SU-DHL-6 (cell line): ENCODE results near the gene PDZRN3.

Experiments used
- H2AFZ ChIP-seq: fragments of 200-600 bp; sonication (generic); 2 replicates; pipeline ENCODE4 v1.6.1; 2014; ENCODE audit warnings: low read depth, mild to moderate bottlenecking, moderate library complexity, mixed read lengths, antibody characterized with exemption, low read length; ENCODE audit not compliant: severe bottlenecking
- H3F3A ChIP-seq: fragments of 200-600 bp; shearing (Covaris generic); 2 replicates; pipeline ENCODE4 v1.6.0; 2016; ENCODE audit warnings: antibody characterized with exemption, mild to moderate bottlenecking; ENCODE audit not compliant: insufficient read depth
- H3K27ac ChIP-seq: fragments of 200-600 bp; sonication (generic); 2 replicates; pipeline ENCODE4 v1.5.1; 2016; ENCODE audit warnings: low read depth, mild to moderate bottlenecking, low read length, moderate library complexity, mixed read lengths
- H3K27me3 ChIP-seq: fragments of 200-600 bp; sonication (generic), shearing (Covaris generic); 2 replicates; pipeline ENCODE4 v1.6.0; 2014; ENCODE audit warnings: mild to moderate bottlenecking, low read length
- H3K36me3 ChIP-seq: fragments of 200-600 bp; sonication (generic); 2 replicates; pipeline ENCODE4 v1.6.1; 2014; ENCODE audit warnings: mild to moderate bottlenecking, low read length, mixed read lengths
- H3K4me2 ChIP-seq: fragments of 300-600, 200-600 bp; shearing (Covaris generic), sonication (generic); 2 replicates; pipeline ENCODE4 v1.6.0; 2014; ENCODE audit warnings: low read length, low read depth, mild to moderate bottlenecking; ENCODE audit not compliant: poor library complexity, severe bottlenecking
- H3K4me3 ChIP-seq: fragments of 200-600 bp; sonication (generic); 2 replicates; pipeline ENCODE4 v1.5.1; 2014; ENCODE audit warnings: antibody characterized with exemption, low read length, mild to moderate bottlenecking, mixed read lengths; ENCODE audit not compliant: insufficient read depth, poor library complexity, severe bottlenecking
- H3K79me2 ChIP-seq: fragments of 200-600 bp; sonication (generic); 2 replicates; pipeline ENCODE4 v1.6.1; 2014; ENCODE audit warnings: mild to moderate bottlenecking, low read length, moderate library complexity; ENCODE audit not compliant: insufficient read depth
- H3K9ac ChIP-seq: fragments of 200-600 bp; sonication (generic); 2 replicates; pipeline ENCODE4 v1.7.0; 2014; ENCODE audit warnings: mild to moderate bottlenecking, low read length
- H3K9me2 ChIP-seq: fragments of 200-600 bp; sonication (generic); replicated peaks from 2 replicates; pipeline ENCODE4 v1.6.1; 2014; ENCODE audit warnings: low read length; ENCODE audit not compliant: insufficient read depth
- H3K9me3 ChIP-seq: fragments of 200-600 bp; sonication (generic); 2 replicates; pipeline ENCODE4 v1.6.1; 2014; ENCODE audit warnings: low read length, mixed read lengths; ENCODE audit not compliant: insufficient read depth
- H4K20me1 ChIP-seq: fragments of 200-600 bp; sonication (generic); 2 replicates; pipeline ENCODE4 v1.6.1; 2014; ENCODE audit warnings: low read depth, mild to moderate bottlenecking, antibody characterized with exemption, low read length, moderate library complexity, mixed read lengths
- EZH2phosphoT487 ChIP-seq: fragments of 200-600 bp; sonication (generic), shearing (Covaris generic); conservative IDR thresholded peaks from 2 replicates; pipeline ENCODE4 v1.6.1; 2018; ENCODE audit warnings: mild to moderate bottlenecking, antibody characterized with exemption, low read length, moderate library complexity, mixed read lengths
- TF ChIP-seq, protein P1 (sequence below): fragments of 200-600 bp; sonication (generic); IDR thresholded peaks from one replicate; pipeline ENCODE4 v1.5.1; 2017; ENCODE audit warnings: antibody characterized with exemption, mild to moderate bottlenecking, low read length, moderate library complexity; ENCODE audit not compliant: insufficient read depth, poor library complexity, severe bottlenecking

Gene PDZRN3

DNA sequence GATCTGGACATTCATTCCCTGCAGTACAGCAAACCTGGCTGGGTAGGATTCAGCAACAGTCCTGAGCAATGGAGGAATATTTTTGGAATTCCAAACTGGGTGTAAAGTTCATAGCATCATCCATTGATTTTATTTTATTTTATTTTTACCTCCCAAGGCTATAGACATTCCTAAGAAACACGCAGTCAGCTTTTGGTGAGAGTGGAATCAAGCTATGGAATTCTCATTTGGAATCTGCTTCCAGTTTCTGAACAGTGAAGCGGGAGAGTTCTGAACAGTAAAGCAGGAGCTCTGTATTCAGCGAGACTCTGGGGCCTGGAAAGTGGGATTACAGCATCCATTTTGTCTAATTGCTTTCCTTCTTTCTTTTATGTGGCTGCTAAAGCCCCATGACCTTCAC, 1.4 kb upstream of the PDZRN3 start:
- H3K79me2 ChIP-seq: no peaks in the 10 kb centered on the region
- no peaks in the 10 kb centered on the region for H3K9me3 ChIP-seq
- no peaks in the 10 kb centered on the region for H4K20me1 ChIP-seq
- H3K9ac ChIP-seq: no peak overlapping the region
- H3K4me3 ChIP-seq: no peak overlapping the region
- H3K9me2 ChIP-seq: no peaks in the 10 kb centered on the region
- no peaks in the 10 kb centered on the region for H3F3A ChIP-seq
- TF ChIP-seq EZH2phosphoT487: no peak
- TF ChIP-seq, protein P1, sequence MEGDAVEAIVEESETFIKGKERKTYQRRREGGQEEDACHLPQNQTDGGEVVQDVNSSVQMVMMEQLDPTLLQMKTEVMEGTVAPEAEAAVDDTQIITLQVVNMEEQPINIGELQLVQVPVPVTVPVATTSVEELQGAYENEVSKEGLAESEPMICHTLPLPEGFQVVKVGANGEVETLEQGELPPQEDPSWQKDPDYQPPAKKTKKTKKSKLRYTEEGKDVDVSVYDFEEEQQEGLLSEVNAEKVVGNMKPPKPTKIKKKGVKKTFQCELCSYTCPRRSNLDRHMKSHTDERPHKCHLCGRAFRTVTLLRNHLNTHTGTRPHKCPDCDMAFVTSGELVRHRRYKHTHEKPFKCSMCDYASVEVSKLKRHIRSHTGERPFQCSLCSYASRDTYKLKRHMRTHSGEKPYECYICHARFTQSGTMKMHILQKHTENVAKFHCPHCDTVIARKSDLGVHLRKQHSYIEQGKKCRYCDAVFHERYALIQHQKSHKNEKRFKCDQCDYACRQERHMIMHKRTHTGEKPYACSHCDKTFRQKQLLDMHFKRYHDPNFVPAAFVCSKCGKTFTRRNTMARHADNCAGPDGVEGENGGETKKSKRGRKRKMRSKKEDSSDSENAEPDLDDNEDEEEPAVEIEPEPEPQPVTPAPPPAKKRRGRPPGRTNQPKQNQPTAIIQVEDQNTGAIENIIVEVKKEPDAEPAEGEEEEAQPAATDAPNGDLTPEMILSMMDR: no peak
- H3K36me3 ChIP-seq: no peaks in the 10 kb centered on the region
- no peaks in the 10 kb centered on the region for H3K27me3 ChIP-seq
- H2AFZ ChIP-seq: no peak overlapping the region
- H3K4me2 ChIP-seq: no peak overlapping the region
- H3K27ac ChIP-seq: no peak overlapping the region

DNA sequence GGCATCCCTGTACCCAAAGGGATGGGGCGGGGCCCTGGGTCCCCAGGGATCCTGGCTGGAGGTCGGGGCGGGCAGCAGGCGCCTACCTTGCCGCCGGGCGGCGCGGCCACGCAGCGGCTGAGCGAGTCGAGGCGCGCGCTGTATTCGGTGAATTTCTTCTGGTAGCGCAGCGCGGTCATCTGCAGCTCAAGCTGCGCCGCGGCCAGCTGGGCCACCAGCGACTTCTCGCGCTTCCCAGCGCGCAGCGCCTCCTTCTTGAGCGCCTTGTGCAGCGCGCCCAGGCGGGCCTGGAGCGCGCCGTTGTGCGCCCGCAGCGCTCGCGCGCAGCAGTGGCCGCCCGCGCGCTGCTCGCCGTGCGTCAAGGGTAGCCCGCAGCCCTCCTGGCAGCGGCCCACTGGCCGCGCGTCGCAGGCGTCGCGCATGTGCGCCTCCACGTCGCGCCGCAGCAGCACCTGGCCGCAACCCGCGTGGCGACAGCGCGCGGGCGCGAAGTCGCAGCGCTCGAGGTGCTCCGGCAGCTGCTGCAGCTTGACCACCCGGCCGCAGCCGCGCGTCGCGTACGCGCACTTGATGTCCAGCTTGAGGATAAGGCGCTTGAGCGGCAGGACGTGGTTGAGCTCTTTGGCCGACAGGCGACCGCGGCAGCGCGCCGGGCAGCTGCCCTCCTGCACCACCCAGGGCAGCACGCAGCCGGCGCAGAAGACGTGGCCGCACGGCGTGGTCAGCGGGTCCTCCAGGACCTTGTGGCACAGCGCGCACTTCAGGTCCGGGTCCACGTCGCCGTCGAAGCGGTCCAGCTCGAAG, 522 bp downstream of the PDZRN3 start:
- H4K20me1 ChIP-seq: no peaks in the 10 kb centered on the region
- TF ChIP-seq EZH2phosphoT487: no peak
- TF ChIP-seq, protein P1: no peak
- H3K9me2 ChIP-seq: no peaks in the 10 kb centered on the region
- H3F3A ChIP-seq: no peaks in the 10 kb centered on the region
- no peak overlapping the region for H3K4me2 ChIP-seq
- H2AFZ ChIP-seq: no peak overlapping the region
- no peaks in the 10 kb centered on the region for H3K9me3 ChIP-seq
- H3K27me3 ChIP-seq: no peaks in the 10 kb centered on the region
- no peaks in the 10 kb centered on the region for H3K79me2 ChIP-seq
- H3K9ac ChIP-seq: no peak overlapping the region
- H3K4me3 ChIP-seq: no peak overlapping the region
- no peak overlapping the region for H3K27ac ChIP-seq
- no peaks in the 10 kb centered on the region for H3K36me3 ChIP-seq

DNA sequence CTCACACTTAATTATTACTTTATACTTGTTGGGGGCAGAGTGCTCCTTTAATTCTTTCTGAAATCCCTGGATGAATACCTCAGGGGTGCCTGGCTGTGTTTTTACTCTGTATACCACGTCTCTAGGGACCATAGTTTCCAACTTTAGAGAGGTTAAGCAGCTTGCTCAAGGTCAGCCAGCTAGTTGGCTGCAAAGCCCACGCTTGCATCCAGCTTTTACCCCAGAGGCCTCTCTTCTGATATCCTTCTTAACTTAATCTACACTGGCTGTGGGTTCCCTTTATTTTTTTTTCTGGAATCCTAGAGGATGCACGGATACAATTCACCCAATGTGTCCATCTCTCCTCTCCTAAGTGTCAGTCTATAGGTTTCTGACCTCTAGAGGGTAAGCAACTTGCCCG, 1.4 kb downstream of the PDZRN3 start:
- Histone ChIP-seq H3K27me3 (no peaks in the 10 kb centered on the region), H3K36me3 (no peaks in the 10 kb centered on the region), H2AFZ (no peak overlapping the region), H3K9me2 (no peaks in the 10 kb centered on the region), H3K4me2 (no peak overlapping the region), H4K20me1 (no peaks in the 10 kb centered on the region), H3K9me3 (no peaks in the 10 kb centered on the region), H3K9ac (no peak overlapping the region), H3K79me2 (no peaks in the 10 kb centered on the region), H3K4me3 (no peak overlapping the region), H3F3A (no peaks in the 10 kb centered on the region), H3K27ac (no peak overlapping the region)
- TF ChIP-seq, protein P1: no peak
- TF ChIP-seq EZH2phosphoT487: no peak
